Prostate gland (tissue), 2 donors: Measurements from ENCODE around the gene FGGY. TPM values are rescaled to one million over a fixed set of nuclear protein-coding genes. Genes with fewer than 3 reads are reported as not detected.

Experiments
- DNase-seq: peaks from one replicate; pipeline ENCODE4 v3.0.0-alpha.2; 2019; ENCODE audit warnings: low spot score
- H3K27ac ChIP-seq, 2 donors: fragments of 200-600 bp; sonication (generic); 2 replicates each; pipeline ENCODE4 v1.5.1; 2017 to 2019
- H3K27me3 ChIP-seq: fragments of 200-600 bp; sonication (generic); replicated peaks from 2 replicates; pipeline ENCODE4 v1.5.1; 2019; ENCODE audit not compliant: insufficient read depth
- H3K36me3 ChIP-seq, 2 donors: fragments of 200-600 bp; sonication (generic); 1 replicate in 1 of 2; 2 replicates in 1 of 2; pipeline versions ENCODE4 v1.5.1 to v1.8.1; 2017 to 2019
- H3K4me1 ChIP-seq: fragments of 200-600 bp; sonication (generic); replicated peaks from 2 replicates; pipeline ENCODE4 v1.5.1; 2019
- H3K4me3 ChIP-seq, 2 donors: fragments of 200-600 bp; sonication (generic); 2 replicates each; pipeline ENCODE4 v1.5.1; 2017 to 2019
- H3K9me3 ChIP-seq: fragments of 200-600 bp; sonication (generic); 2 replicates; pipeline ENCODE4 v1.5.1; 2017
- POLR2A ChIP-seq: fragments of 450-650 bp; IDR thresholded peaks from one replicate; pipeline ENCODE4 v1.6.1; 2016; ENCODE audit warnings: antibody characterized with exemption, mild to moderate bottlenecking
- POLR2AphosphoS5 ChIP-seq: sonication (generic); formaldehyde crosslinking; IDR thresholded peaks from one replicate; pipeline ENCODE4 v1.6.1; 2017; ENCODE audit warnings: antibody characterized with exemption
- WGBS: methylation state at CpG from one replicate; pipeline ENCODE4 v1.1.5; 2018; 5-methylcytosine and 5-hydroxymethylcytosine counted together
- intact Hi-C: fragments of 100-400 bp; cut with DNase I; formaldehyde crosslinking; loops from one replicate; pipeline ENCODE4 v1.14.2; 2022
- total RNA-seq, 2 donors: library from RNA; depleted of rRNA; stranded (reverse); fragments of >200 nt; gene quantifications; one replicate each; pipeline ENCODE4 v1.1.0, GENCODE V29; 2016
- TF ChIP-seq, protein P1 (sequence below), 4 experiments: fragments of 200-600 bp in 2 of 4; fragments of 450-650 bp in 2 of 4; sonication (generic) in 2 of 4; IDR thresholded peaks; 1 replicate in 3 of 4; 2 replicates in 1 of 4; pipeline ENCODE4 v1.5.1; 2016 to 2019; ENCODE audit warnings: antibody characterized with exemption in 4 of 4, mild to moderate bottlenecking in 2 of 4, moderate library complexity in 2 of 4

Gene FGGY
- total RNA-seq, 2 donors from 2014 or later, result 28.6 to 32.2 TPM

DNA sequence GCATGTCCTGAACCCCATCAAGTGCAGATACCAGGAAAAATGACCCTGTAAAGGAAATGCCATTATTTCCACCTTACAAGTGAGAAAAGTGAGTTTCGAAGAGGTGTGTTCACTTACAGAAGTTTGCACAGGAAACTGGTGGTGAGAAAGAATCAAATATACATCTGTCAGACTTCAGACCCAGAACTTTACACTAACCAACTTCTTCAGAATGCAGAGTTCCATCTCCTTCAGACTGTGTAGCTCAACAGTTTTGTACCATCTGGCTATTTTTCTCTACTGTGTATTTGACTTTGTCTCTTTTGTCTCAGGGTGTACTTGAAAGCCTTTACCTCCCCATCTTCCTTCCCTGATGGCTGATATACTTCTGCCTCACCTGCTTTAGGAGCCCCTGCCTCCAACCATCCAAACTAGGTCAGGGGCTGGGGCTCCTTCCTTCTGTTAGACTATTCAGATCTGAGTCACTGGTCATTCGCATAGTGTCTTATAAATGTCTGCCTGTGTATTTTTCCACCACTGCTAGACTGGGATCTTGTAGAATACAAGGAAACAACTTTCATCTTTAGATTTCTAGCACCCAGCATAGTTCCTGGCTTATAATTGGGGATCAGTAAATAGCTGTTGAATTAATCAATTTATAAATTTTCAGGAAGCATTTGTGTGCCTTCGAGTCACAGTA is 247.9 kb downstream of the FGGY start:
- no peaks in the 10 kb centered on the region for H3K27me3 ChIP-seq
- no peak overlapping the region for H3K27ac ChIP-seq
- TF ChIP-seq POLR2A (no peak), POLR2AphosphoS5 (no peak)
- TF ChIP-seq, protein P1, sequence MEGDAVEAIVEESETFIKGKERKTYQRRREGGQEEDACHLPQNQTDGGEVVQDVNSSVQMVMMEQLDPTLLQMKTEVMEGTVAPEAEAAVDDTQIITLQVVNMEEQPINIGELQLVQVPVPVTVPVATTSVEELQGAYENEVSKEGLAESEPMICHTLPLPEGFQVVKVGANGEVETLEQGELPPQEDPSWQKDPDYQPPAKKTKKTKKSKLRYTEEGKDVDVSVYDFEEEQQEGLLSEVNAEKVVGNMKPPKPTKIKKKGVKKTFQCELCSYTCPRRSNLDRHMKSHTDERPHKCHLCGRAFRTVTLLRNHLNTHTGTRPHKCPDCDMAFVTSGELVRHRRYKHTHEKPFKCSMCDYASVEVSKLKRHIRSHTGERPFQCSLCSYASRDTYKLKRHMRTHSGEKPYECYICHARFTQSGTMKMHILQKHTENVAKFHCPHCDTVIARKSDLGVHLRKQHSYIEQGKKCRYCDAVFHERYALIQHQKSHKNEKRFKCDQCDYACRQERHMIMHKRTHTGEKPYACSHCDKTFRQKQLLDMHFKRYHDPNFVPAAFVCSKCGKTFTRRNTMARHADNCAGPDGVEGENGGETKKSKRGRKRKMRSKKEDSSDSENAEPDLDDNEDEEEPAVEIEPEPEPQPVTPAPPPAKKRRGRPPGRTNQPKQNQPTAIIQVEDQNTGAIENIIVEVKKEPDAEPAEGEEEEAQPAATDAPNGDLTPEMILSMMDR (IDR thresholded peaks at IDR 0.05), result no peak
- intact Hi-C loops, result no loop called here
- H3K9me3 ChIP-seq, result no peaks in the 10 kb centered on the region
- H3K36me3 ChIP-seq, result no peaks in the 10 kb centered on the region
- WGBS, result 92% methylated on average over 3 of the region's 3 CpGs
- no peak overlapping the region for H3K4me3 ChIP-seq
- H3K4me1 ChIP-seq, result no peaks in the 10 kb centered on the region
- DNase-seq, result no peak

DNA sequence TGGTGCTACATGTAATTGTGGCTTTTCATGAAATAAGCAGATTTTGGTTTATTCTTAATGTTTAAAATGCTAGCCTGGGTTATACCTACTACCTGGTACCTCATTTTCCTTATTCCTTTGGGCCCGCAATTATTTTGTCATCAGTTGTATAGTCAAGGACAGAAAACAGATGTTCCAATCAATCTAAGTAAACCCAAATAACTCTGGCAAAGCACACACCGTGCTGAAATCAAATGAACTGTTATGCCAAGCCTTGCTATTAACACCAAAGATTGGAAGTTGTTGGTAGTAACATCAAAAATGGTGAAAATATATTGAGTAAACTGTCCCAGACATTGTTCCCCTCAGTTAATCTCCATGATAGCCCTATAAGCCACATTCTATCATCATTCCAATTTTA is 248.9 kb downstream of the FGGY start:
- WGBS, result 96% methylated on average over 2 of the region's 2 CpGs
- no peak for TF ChIP-seq POLR2A
- Histone ChIP-seq H3K36me3 (no peaks in the 10 kb centered on the region), H3K4me1 (no peaks in the 10 kb centered on the region), H3K27me3 (no peaks in the 10 kb centered on the region), H3K4me3 (no peak overlapping the region), H3K9me3 (no peaks in the 10 kb centered on the region), H3K27ac (no peak overlapping the region)
- intact Hi-C loops, result no loop called here
- DNase-seq, result no peak

DNA sequence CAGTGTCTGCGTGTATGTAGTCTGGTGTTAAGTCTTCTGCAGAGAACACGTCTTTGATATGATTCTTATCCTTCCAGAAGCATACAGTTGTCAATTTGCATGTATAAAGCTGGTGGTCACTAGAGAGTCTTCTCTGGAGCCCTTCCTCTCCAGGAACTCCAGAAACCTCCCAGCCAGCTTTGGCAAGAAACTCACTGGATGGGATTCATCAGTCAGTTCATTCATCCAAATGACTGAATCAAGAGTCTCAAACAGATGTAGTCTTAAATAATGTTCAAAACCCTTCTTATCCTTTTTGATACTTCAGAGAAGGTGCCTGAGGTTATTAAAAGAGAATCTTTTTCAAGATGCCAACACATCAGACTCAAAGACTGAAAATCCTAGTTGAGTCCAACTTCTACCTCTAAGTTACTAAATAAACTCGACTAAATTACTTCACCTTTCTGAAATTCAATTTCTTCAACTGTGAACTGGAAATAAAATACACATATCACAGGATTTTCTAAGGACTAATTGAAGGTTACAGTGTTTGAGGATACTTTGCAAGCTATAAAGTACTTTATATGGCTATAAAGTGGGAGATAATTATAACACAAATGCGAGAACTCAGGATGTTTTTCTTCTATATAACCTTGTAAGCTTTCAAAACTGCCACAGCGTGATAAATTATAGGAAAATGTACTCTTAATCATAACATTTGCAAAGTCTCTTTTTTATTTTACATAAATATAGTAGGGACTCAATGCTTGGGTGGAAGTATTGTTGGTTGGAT is 252.4 kb downstream of the FGGY start:
- 44% methylated on average over 5 of the region's 5 CpGs for WGBS
- no peaks in the 10 kb centered on the region for H3K4me1 ChIP-seq
- H3K27me3 ChIP-seq, result no peaks in the 10 kb centered on the region
- no peaks in the 10 kb centered on the region for H3K9me3 ChIP-seq
- H3K27ac ChIP-seq, result no peak overlapping the region
- H3K4me3 ChIP-seq, result no peak overlapping the region
- no peak for DNase-seq
- intact Hi-C loops, result no loop called here
- H3K36me3 ChIP-seq, result no peaks in the 10 kb centered on the region
- TF ChIP-seq, protein P1 (IDR thresholded peaks at IDR 0.05), result no peak
- TF ChIP-seq POLR2A (no peak), POLR2AphosphoS5 (no peak)

DNA sequence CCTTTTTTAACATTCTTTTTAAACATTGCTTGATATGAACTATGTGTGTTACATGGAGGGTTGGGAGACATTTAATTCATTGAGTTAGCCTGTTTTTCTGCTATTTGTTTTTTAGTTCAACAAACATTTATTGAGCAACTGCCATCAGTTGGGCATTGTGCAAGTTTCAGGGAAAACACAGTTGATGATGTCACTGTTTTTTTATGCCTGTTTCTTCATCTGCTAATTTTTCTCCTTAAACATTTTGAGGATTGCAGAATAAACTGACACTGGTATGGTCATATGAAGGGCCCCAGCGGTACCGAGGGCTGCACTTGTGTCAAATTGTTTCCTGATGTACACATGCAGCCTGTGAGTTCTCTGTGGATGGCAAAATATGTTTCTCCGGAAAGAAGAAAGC is 253.0 kb downstream of the FGGY start:
- no peak overlapping the region for H3K27ac ChIP-seq
- DNase-seq, result no peak
- no peak overlapping the region for H3K4me3 ChIP-seq
- H3K36me3 ChIP-seq, result no peaks in the 10 kb centered on the region
- TF ChIP-seq POLR2AphosphoS5 (peak; percentile 5), POLR2A (no peak)
- TF ChIP-seq, protein P1 (IDR thresholded peaks at IDR 0.05), result no peak
- H3K27me3 ChIP-seq, result no peaks in the 10 kb centered on the region
- no peaks in the 10 kb centered on the region for H3K4me1 ChIP-seq
- intact Hi-C loops, result no loop called here
- no peaks in the 10 kb centered on the region for H3K9me3 ChIP-seq
- 48% methylated on average over 3 of the region's 3 CpGs for WGBS

DNA sequence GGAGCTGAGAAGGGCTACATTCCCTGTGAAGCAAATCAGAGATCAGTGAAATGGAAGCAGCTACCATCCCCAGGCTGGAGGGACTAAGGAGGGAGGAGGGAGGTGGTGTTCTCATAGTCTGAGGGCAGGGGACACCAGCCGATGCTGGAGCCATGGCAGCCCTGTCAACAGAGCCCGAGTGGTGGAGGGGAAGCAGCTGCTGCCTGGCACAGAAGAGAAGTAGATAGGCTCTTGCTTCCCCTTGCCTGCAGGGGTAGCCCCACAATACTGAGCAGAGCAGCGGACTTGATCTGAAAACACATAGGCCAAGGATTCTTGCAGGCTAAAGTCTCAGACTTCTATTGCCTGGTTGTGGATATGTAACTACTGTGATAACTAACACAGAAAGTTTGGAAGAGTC is 255.1 kb downstream of the FGGY start:
- H3K27ac ChIP-seq, result no peak overlapping the region

More for the DNA sequence above, 255.1 kb downstream of the FGGY start:
- H3K36me3 ChIP-seq, result no peaks in the 10 kb centered on the region
- no peak overlapping the region for H3K4me3 ChIP-seq
- WGBS, result 86% methylated on average over 3 of the region's 3 CpGs
- no peaks in the 10 kb centered on the region for H3K4me1 ChIP-seq
- DNase-seq, result no peak
- intact Hi-C loops, result no loop called here
- TF ChIP-seq POLR2AphosphoS5, result no peak
- TF ChIP-seq, protein P1 (IDR thresholded peaks at IDR 0.05), result no peak
- TF ChIP-seq POLR2A, result no peak
- no peaks in the 10 kb centered on the region for H3K27me3 ChIP-seq
- no peaks in the 10 kb centered on the region for H3K9me3 ChIP-seq
